HG02571 (cell line): ENCODE measurements around the gene ST7L.

Source experiments
- ATAC-seq: cut with Tn5 transposase; IDR thresholded peaks from one replicate; pipeline ENCODE4 v1.9.1; 2021; ENCODE audit warnings: mild to moderate bottlenecking, moderate library complexity; ENCODE audit not compliant: unreplicated experiment

ST7L gene

GRCh38 chr1:112618114-112618720 lies 724 bp downstream of the ST7L start:
- no peak for ATAC-seq

DNA sequence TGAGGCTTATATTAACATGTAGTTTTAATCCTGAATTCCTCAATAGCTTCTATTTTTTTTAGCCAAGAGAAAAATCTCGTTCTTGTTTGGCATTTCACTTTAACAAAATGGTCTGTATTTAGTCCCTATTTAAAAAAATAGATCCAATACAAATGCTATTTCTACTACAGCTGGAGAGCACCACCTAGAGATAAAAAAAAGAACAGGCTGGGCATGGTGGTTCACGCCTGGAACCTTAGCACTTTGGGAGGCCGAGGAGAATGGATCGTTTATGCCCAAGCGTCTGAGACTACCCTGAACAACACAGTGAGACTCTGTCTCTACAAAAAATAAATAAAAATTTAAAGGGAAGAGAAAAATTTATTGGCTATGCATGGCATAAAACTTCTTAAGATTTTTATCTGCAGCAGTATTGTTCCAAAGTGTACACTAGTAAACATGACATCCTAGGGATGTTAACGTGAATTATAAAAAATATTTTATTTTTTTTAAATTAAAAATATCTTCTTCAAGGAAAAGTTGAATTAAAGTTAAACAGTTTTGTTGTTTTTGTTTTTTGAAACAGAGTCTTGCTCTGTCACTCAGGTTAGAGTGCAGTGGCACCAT lies 4.4 kb downstream of the ST7L start:
- no peak for ATAC-seq

GRCh38 chr1:112605633-112606327 lies 13.2 kb downstream of the ST7L start:
- ATAC-seq: no peak

DNA sequence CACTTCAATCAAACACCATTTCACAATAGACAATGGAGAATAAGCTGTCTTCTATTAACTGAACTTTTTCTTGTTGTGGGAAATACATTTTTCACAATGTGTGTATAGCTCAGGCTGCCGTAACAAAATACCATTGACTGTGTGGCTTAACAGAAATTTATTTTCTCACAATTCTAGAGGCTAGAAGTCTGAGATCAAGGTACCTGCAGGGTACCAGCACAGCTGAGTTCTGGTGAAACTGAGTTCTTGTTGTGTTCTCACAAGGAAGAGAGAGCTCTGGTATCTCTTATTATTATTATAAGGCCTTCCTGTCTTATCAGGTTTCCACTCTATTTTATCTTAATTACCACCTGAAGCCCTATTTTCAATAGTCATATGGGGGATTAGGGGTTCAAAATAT lies 15.4 kb downstream of the ST7L start:
- no peak for ATAC-seq

DNA sequence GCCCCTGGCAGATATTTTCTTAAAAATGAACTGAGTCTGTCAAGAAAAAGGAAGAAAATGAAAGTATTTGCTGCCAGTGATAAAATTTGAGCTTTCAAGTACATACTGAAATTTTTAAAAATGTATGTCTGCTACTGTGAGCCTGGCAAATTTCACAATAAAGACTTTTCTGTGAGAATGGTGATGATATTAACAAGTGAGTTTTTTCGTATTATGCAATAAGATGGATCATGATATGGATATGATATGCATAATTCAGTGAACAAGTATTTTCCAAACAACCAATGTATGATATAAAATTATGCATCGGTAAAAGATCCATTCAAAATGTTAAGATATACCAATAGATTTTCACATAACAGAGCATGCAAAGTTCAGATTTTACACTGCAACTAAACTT lies 15.9 kb downstream of the ST7L start:
- ATAC-seq: no peak

DNA sequence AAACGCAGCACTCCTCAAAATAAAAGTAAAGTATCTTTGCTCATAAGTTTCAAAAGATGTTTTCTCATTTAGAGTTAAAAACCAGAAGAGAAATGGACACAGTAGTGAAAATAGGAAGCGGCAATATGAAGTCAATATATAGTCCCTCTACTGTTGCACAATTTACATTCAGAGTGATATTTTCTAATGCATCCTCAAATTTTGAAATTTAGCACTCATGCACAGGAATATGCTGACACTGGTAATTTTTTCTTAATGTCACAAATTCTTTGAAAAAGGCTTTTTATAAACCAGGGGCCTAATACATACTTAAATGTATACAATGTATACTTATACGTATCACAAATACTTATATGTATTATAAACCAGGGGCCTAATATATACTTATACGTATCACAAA lies 19.5 kb downstream of the ST7L start:
- ATAC-seq: no peak

DNA sequence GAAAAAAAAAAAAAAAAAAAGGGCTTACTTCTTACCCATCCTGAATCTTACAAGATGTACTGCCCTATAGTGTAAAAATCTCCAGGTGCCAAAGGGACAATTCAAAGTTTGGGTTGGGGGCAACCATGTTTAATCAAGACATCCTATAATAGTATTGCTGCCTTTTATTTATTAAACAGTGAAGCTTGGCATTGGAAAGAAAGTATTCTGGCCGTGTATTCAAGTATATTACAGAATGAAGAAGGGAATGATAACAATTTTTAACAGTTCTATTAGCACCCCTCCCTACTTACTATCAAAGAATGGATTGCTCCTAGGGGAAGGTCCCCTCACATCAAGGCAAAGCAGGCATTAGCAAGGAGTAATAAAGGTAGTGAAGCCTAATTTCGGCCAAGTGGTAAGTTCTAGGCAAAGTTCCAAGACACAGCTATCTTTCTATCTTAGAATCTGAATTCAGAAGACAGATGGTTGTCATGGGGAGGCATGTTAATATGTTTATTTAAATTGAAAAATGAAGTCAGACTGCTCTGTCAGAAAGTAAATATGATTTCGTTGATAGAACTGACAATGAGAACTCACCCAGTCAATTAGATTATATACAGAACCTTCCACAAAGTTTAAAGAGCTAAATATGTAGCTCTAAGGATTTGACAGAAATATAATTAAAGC lies 24.6 kb downstream of the ST7L start:
- ATAC-seq: no peak

DNA sequence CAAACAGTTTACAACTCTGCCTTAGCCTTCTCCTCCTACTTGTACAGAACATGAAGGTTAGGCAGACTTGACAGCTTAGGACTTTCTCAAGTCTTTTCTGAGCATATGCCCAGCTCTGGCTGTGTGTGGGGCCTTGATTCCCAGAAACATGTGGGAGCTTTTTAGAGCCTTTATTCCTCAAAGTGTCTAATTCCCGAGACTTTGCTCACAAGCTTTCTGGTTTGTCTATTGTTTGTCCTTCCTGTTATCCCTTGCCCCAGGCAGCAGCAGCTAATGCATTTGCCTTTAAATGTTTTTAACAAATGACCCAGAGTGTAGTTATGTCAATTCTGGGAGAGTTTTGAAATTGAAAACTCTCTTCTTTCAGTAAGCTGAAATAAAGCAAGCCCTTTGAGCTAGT lies 29.2 kb downstream of the ST7L start:
- ATAC-seq: no peak

DNA sequence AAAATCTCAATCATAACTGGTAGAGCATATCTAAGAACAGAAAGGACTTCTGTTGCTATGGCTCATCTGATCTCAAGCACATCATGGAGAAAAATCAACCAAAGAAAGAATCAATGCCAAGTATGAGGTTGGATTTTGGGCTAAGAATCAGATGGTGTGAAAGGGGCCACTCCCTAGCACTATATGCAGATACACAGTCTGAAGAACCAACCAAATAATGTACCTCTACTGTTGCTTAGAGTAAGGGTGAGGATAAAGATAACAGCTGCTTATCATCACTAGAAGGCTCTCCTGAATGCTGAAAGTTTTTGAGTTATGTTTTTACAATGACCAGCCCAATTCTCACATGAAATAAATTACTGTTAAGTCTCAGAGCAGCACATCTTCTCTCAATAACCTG lies 35.6 kb downstream of the ST7L start:
- no peak for ATAC-seq

DNA sequence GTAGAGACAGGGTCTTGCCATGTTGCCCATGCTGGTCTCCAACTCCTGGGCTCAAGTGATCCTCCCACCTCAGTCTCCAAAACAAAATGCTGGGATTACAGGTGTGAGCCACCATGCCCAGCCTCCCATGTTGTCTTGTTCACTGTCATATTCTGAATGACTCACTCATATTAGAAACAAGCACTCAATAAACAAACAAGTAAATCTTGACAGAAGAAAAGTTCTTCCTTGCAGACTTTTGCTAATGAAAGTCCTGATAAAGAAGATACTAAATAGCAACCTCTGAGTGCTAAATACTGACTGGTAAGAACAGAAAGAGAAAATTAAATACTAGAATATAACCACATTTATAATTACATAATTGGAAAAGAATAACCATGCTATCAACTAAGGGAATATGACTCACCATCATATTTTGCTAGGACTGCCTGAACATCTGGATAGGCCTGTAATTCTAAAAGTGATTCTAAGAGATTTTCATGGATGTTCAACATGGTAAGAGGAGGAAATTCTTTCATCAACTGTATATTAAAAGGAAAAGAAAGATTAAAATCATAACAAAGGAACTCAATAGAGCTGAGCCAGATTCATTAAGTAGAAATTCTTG lies 37.3 kb downstream of the ST7L start:
- ATAC-seq: no peak

DNA sequence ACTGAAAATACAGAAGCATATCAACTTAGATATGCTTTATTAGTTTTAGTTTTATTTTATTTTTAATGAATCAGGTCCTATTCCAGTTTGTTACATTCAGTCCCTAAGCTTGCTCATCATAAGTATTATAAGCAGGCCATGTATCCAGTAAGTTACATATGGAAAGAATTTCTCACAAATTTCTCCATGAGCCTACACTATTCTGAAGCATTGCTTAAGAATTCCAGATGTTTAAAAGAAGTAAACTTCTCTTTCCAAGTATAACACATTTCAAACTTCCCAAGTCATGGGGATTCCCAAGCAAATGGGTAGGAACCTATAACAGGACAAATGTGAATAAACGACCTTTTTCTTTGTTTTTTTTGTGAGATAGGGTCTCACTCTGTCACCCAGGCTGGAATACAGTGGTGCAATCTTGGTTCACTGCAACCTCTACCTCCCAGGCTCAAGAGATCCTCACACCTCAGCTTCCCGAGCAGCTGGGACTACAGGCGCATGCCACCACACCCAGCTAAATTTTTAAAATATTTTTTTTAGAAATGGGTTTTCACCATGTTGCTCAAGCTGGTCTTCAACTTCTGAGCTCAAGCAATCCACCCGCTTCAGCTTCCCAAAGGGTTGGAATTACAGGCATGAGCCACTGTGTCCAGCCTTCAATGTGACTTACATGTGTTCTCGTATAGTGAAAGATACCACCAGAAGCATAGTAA lies 39.0 kb downstream of the ST7L start:
- ATAC-seq: no peak

GRCh38 chr1:112576240-112576639 lies 42.7 kb downstream of the ST7L start:
- no peak for ATAC-seq

GRCh38 chr1:112575154-112575804 lies 43.7 kb downstream of the ST7L start:
- no peak for ATAC-seq

GRCh38 chr1:112565800-112566199 lies 53.1 kb downstream of the ST7L start:
- no peak for ATAC-seq

DNA sequence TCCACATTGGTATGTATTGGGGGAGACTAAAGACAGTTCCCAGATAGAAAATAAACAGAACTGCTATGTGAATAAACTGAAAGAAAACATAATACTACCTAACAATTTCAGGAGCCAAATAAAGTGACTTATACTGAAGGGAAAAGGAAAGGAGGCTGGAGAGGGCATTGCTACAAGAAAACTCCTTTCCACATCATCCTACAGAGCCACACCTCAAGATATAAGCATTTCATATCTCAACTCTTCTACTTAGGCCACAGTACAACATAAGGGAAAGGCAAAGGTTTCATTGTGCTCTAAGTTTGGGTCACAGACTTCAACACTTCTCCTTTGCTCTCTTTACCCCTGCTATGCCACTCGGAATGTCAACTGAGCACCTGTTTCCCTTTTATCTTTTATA lies 54.9 kb downstream of the ST7L start:
- ATAC-seq: no peak

DNA sequence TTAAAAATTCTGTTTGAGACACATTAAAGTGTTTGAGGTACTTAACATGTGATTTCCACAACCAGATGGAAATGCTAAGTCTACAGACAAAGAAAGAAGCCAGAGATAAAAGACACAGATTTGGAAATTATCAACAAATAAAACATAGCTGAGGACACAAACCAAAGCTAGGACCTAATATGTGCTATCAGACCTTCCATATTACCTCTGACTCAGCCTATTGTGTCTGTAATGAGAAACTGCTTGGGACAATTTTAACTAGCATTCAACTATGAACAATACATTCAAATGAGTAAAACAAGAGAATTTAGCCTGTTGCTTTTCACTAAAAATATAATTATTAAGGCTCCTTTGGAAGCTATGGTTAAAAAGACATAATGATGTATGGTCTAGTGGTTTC lies 55.6 kb downstream of the ST7L start:
- ATAC-seq: no peak

DNA sequence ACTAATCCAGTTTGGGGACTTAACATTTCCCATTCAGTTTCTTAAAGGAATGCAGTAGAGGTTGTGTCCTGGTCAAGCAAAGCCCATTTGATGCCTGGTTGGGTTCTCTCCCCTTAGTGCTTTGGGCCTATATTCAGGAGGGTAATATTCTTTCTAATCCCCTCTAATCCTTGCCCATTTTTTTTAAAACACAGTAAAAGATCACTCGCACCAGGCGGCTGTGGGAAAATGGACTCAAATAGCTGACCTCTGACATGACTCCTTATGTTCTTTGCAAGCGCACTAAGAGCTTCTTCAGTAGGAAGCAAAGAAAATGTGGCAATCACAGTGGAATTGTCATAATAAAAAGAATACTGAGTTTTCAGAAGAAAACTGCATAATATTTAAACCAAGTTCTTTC lies 60.3 kb downstream of the ST7L start:
- ATAC-seq: no peak

DNA sequence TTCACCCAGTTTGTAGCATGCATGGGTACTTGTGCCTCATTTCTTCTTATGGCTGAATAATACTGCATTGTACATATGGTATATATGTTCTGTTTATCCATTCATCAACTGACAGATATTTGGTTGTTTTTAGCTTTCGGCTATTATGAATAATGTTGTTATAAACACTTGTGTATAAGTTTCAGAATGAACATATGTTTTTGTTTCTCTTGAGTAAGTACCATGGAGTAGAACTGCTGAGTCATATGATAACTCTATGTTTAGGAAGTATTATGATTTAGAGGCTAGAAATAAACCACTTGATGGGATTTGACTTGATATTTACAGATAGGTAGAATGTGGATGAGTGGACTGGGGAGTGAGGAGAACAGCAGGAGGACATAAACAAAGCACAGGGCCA lies 61.6 kb downstream of the ST7L start:
- ATAC-seq: no peak

DNA sequence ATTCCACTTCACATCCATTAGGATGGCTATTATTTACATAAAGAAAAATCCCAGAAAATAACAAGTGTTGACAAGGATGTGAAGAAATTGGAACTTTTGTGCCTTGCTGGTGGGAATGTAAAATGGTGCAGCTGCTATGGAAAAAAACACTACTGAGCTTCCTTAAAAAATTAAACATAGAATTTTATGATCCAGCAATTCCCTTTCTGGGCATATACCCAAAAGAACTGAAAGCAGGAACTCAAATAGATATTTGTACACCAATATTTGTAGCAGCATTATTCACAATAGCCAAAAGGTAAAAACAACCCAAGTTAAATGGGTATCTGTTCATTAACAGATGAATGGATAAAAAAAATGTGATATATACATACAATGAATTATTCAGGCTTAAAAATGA lies 64.5 kb downstream of the ST7L start:
- no peak for ATAC-seq

DNA sequence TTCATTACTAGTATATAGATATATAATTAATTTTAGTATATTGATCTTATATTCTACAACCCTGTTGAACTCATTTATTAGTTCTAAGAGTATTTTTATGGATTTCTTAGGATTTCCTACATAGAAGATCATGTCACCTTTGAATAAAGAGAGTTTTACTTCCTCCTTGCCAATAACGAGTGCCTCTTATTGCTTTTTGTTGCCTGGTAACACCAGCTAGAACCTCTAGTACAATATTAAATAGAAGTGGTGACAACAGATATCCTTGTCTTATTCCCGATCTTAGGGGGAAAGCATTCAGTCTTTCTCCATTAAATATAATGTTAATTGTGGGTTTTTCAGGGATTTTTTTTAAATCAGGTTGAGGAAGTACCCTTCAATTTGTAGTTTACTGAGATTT lies 69.4 kb downstream of the ST7L start:
- no peak for ATAC-seq

GRCh38 chr1:112548547-112548946 lies 70.4 kb downstream of the ST7L start:
- ATAC-seq: no peak
